ENCODE data around the gene TMEM11. TPM values are rescaled to one million over a fixed set of nuclear protein-coding genes. Genes with fewer than 3 reads are reported as not detected.
"Not testable (repeated sequence)": the region's sequence is repeated elsewhere in the genome, so short reads cannot be mapped to it uniquely, and the experiment has no call there.

TMEM11 gene
- total and polyA plus RNA-seq, 4 donors, result 7.9 to 28.0 (median 23.0) TPM

- H3K9me3 ChIP-seq (ENCODE audit: control insufficient read depth, insufficient read depth, low read length); H3K27me3 ChIP-seq (ENCODE audit: control insufficient read depth, insufficient read depth, low read length); DNase-seq (ENCODE audit: low read depth in 4 of 6, low spot score in 6 of 6); H3K4me3 ChIP-seq (ENCODE audit: low read depth, low read length); H3K27ac ChIP-seq (ENCODE audit: low read depth, low read length): not testable (repeated sequence)
- 94% methylated on average over 5 of the region's 7 CpGs for WGBS (ENCODE audit: insufficient coverage)
- Histone ChIP-seq H3K36me3 (ENCODE audit: control insufficient read depth, insufficient read depth, low read length) (peaks cover 37% of the 10 kb centered on the region), H3K4me1 (ENCODE audit: control insufficient read depth, insufficient read depth, low read length) (peaks cover 23% of the 10 kb centered on the region)
These were observed 21.5 kb downstream of the TMEM11 start for GRCh38 chr17:21192414-21192813.

DNA sequence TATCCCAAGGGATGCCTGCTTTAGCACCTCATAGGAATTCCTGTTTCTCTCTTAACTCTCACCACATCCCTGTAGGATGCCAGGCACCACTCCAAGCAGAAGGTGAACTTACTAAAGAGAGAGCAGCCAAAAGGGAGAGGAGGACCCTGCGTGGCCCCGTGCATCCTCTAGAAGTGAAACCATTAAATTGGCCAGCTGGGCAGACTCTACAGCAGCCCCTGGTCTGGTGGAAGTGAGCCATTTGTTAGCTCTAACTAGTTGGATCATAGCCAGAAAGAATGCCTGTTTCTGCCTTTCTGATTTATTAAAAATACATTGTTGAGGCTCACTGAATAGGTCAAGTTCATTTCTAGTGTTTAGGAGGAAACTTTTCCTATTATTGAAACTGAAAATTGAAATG is 22.3 kb downstream of the TMEM11 start:
- Histone ChIP-seq H3K36me3 (ENCODE audit: control insufficient read depth, insufficient read depth, low read length) (peaks cover 33% of the 10 kb centered on the region), H3K27ac (ENCODE audit: low read depth, low read length) (no peak overlapping the region), H3K27me3 (ENCODE audit: control insufficient read depth, insufficient read depth, low read length) (no peaks in the 10 kb centered on the region), H3K9me3 (ENCODE audit: control insufficient read depth, insufficient read depth, low read length) (no peaks in the 10 kb centered on the region), H3K4me3 (ENCODE audit: low read depth, low read length) (no peak overlapping the region), H3K4me1 (ENCODE audit: control insufficient read depth, insufficient read depth, low read length) (peaks cover 23% of the 10 kb centered on the region)
- DNase-seq (ENCODE audit: low read depth in 4 of 6, low spot score in 6 of 6), result no peak
- 63% methylated on average over 2 of the region's 2 CpGs for WGBS (ENCODE audit: insufficient coverage)

DNA sequence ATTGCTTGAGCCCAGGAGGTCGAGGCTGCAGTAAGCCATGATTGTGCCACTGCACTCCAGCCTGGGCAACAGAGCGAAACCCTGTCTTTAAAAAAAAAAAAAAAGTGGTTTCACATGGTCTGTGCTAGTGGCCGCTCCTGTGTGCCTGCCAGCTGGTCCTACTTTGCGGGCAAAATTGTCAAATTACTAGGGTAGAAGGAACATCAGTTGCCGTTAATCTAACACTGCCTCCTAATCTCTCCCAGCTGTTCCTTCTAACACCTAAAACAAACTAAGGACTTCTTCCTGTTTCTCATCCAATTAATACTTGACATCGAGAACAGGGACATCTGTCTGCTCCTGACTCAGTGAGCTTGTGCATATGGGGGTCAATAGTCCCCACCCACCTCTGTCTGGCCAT is 23.9 kb downstream of the TMEM11 start:
- Histone ChIP-seq H3K9me3 (ENCODE audit: control insufficient read depth, insufficient read depth, low read length) (no peaks in the 10 kb centered on the region), H3K4me1 (ENCODE audit: control insufficient read depth, insufficient read depth, low read length) (peaks cover 14% of the 10 kb centered on the region), H3K27me3 (ENCODE audit: control insufficient read depth, insufficient read depth, low read length) (no peaks in the 10 kb centered on the region), H3K4me3 (ENCODE audit: low read depth, low read length) (no peak overlapping the region), H3K36me3 (ENCODE audit: control insufficient read depth, insufficient read depth, low read length) (peaks cover 28% of the 10 kb centered on the region), H3K27ac (ENCODE audit: low read depth, low read length) (no peak overlapping the region)
- DNase-seq (ENCODE audit: low read depth in 4 of 6, low spot score in 6 of 6), result no peak
- 94% methylated on average over 2 of the region's 6 CpGs for WGBS (ENCODE audit: insufficient coverage)

- DNase-seq (ENCODE audit: low read depth in 4 of 6, low spot score in 6 of 6), result no peak
- Histone ChIP-seq H3K27me3 (ENCODE audit: control insufficient read depth, insufficient read depth, low read length) (no peaks in the 10 kb centered on the region), H3K9me3 (ENCODE audit: control insufficient read depth, insufficient read depth, low read length) (no peaks in the 10 kb centered on the region), H3K4me1 (ENCODE audit: control insufficient read depth, insufficient read depth, low read length) (peaks cover 8% of the 10 kb centered on the region), H3K4me3 (ENCODE audit: low read depth, low read length) (no peak overlapping the region), H3K36me3 (ENCODE audit: control insufficient read depth, insufficient read depth, low read length) (peaks cover 31% of the 10 kb centered on the region), H3K27ac (ENCODE audit: low read depth, low read length) (no peak overlapping the region)
- 100% methylated on average over 4 of the region's 4 CpGs for WGBS (ENCODE audit: insufficient coverage)
These were observed 24.6 kb downstream of the TMEM11 start for GRCh38 chr17:21189361-21189760.

DNA sequence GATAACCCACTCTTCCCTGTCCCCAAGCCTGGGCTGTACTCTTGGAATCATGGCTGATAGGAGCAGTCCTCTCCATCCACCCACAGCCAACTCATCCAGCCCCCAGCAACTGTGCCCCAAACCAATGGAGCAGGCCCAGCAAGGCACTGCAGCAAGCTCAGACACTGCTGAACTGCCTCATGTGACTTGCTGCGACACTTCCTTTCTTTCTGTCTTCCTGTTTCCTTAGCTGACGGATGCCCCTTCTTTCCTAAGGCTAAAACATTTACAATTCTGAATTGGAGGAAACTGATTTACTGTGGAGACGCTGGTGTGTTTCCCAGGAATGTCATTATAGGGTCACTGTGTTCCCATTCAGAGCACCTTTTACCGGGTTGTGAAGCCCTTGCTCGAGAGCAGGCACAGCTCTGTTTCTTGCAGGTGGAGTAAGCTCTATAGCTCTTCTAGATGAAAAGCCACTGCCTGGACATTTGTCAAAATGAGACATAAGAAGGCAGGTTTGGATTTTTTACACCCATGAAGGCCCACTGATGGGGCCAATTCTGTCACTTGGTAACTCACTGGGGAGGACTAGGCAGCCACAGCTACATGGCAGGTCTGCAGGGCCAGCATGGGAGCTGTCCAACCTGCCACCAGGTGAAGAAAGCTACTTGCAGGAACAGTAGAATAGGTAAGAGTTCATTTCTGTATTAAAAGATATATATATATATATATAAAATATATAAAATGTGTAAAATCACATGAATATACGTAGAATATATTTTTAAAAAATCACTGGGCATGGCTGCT is 27.4 kb downstream of the TMEM11 start:
- DNase-seq (ENCODE audit: low read depth in 4 of 6, low spot score in 6 of 6), result no peak
- peaks cover 35% of the 10 kb centered on the region for H3K36me3 ChIP-seq (ENCODE audit: control insufficient read depth, insufficient read depth, low read length)
- no peaks in the 10 kb centered on the region for H3K4me1 ChIP-seq (ENCODE audit: control insufficient read depth, insufficient read depth, low read length)
- 82% methylated on average over 4 of the region's 6 CpGs for WGBS (ENCODE audit: insufficient coverage)
- no peak overlapping the region for H3K4me3 ChIP-seq (ENCODE audit: low read depth, low read length)
- H3K27ac ChIP-seq (ENCODE audit: low read depth, low read length), result no peak overlapping the region
- no peaks in the 10 kb centered on the region for H3K9me3 ChIP-seq (ENCODE audit: control insufficient read depth, insufficient read depth, low read length)
- H3K27me3 ChIP-seq (ENCODE audit: control insufficient read depth, insufficient read depth, low read length), result no peaks in the 10 kb centered on the region

GRCh38 chr17:21185061-21185460 is 28.9 kb downstream of the TMEM11 start:
- no peaks in the 10 kb centered on the region for H3K27me3 ChIP-seq (ENCODE audit: control insufficient read depth, insufficient read depth, low read length)
- H3K4me3 ChIP-seq (ENCODE audit: low read depth, low read length), result no peak overlapping the region
- DNase-seq (ENCODE audit: low read depth in 4 of 6, low spot score in 6 of 6), result no peak
- WGBS (ENCODE audit: insufficient coverage), result no CpG with 5 or more reads among the region's 1 CpG
- peaks cover 26% of the 10 kb centered on the region for H3K36me3 ChIP-seq (ENCODE audit: control insufficient read depth, insufficient read depth, low read length)
- no peaks in the 10 kb centered on the region for H3K4me1 ChIP-seq (ENCODE audit: control insufficient read depth, insufficient read depth, low read length)
- H3K9me3 ChIP-seq (ENCODE audit: control insufficient read depth, insufficient read depth, low read length), result no peaks in the 10 kb centered on the region
- H3K27ac ChIP-seq (ENCODE audit: low read depth, low read length), result no peak overlapping the region

- 100% methylated on average over 2 of the region's 3 CpGs for WGBS (ENCODE audit: insufficient coverage)
- H3K4me3 ChIP-seq (ENCODE audit: low read depth, low read length), result no peak overlapping the region
- H3K27me3 ChIP-seq (ENCODE audit: control insufficient read depth, insufficient read depth, low read length), result no peaks in the 10 kb centered on the region
- H3K27ac ChIP-seq (ENCODE audit: low read depth, low read length), result no peak overlapping the region
- peaks cover 26% of the 10 kb centered on the region for H3K36me3 ChIP-seq (ENCODE audit: control insufficient read depth, insufficient read depth, low read length)
- no peaks in the 10 kb centered on the region for H3K4me1 ChIP-seq (ENCODE audit: control insufficient read depth, insufficient read depth, low read length)
- DNase-seq (ENCODE audit: low read depth in 4 of 6, low spot score in 6 of 6), result no peak
- no peaks in the 10 kb centered on the region for H3K9me3 ChIP-seq (ENCODE audit: control insufficient read depth, insufficient read depth, low read length)
These were observed 29.4 kb downstream of the TMEM11 start for GRCh38 chr17:21184570-21184969.

DNA sequence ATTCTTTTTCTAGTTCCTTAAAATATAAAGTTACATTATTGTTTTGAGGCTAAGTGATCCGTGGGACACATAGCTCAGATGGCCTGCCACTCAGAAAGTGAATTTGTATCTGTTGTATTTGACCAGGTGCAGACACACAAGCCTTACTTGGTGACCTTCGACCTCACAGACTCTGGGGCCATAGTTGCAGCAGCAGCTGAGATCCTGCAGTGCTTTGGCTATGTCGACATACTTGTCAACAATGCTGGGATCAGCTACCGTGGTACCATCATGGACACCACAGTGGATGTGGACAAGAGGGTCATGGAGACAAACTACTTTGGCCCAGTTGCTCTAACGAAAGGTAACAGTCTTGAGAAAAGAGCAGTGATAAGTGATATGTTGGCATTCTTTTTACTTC is 30.5 kb downstream of the TMEM11 start:
- Histone ChIP-seq H3K9me3 (ENCODE audit: control insufficient read depth, insufficient read depth, low read length) (no peaks in the 10 kb centered on the region), H3K4me1 (ENCODE audit: control insufficient read depth, insufficient read depth, low read length) (no peaks in the 10 kb centered on the region), H3K27ac (ENCODE audit: low read depth, low read length) (no peak overlapping the region), H3K36me3 (ENCODE audit: control insufficient read depth, insufficient read depth, low read length) (peaks cover 17% of the 10 kb centered on the region), H3K4me3 (ENCODE audit: low read depth, low read length) (no peak overlapping the region), H3K27me3 (ENCODE audit: control insufficient read depth, insufficient read depth, low read length) (no peaks in the 10 kb centered on the region)
- DNase-seq (ENCODE audit: low read depth in 4 of 6, low spot score in 6 of 6), result no peak
- 81% methylated on average over 4 of the region's 5 CpGs for WGBS (ENCODE audit: insufficient coverage)

GRCh38 chr17:21177854-21178600 is 35.9 kb downstream of the TMEM11 start:
- DNase-seq (ENCODE audit: low read depth in 4 of 6, low spot score in 6 of 6), result no peak
- H3K9me3 ChIP-seq (ENCODE audit: control insufficient read depth, insufficient read depth, low read length), result no peaks in the 10 kb centered on the region
- H3K4me3 ChIP-seq (ENCODE audit: low read depth, low read length), result no peak overlapping the region
- WGBS (ENCODE audit: insufficient coverage), result 97% methylated on average over 13 of the region's 13 CpGs
- H3K27me3 ChIP-seq (ENCODE audit: control insufficient read depth, insufficient read depth, low read length), result no peaks in the 10 kb centered on the region
- peaks cover 11% of the 10 kb centered on the region for H3K36me3 ChIP-seq (ENCODE audit: control insufficient read depth, insufficient read depth, low read length)
- no peak overlapping the region for H3K27ac ChIP-seq (ENCODE audit: low read depth, low read length)
- H3K4me1 ChIP-seq (ENCODE audit: control insufficient read depth, insufficient read depth, low read length), result no peaks in the 10 kb centered on the region

- no peak overlapping the region for H3K27ac ChIP-seq (ENCODE audit: low read depth, low read length)
- no peak for DNase-seq (ENCODE audit: low read depth in 4 of 6, low spot score in 6 of 6)
- no peaks in the 10 kb centered on the region for H3K27me3 ChIP-seq (ENCODE audit: control insufficient read depth, insufficient read depth, low read length)
- no peaks in the 10 kb centered on the region for H3K4me1 ChIP-seq (ENCODE audit: control insufficient read depth, insufficient read depth, low read length)
- 90% methylated on average over 7 of the region's 8 CpGs for WGBS (ENCODE audit: insufficient coverage)
- no peaks in the 10 kb centered on the region for H3K9me3 ChIP-seq (ENCODE audit: control insufficient read depth, insufficient read depth, low read length)
- H3K36me3 ChIP-seq (ENCODE audit: control insufficient read depth, insufficient read depth, low read length), result peaks cover 11% of the 10 kb centered on the region
- H3K4me3 ChIP-seq (ENCODE audit: low read depth, low read length), result no peak overlapping the region
These were observed 36.6 kb downstream of the TMEM11 start for GRCh38 chr17:21177401-21177800.

All from spinal cord (tissue), 10 donors.